Esophagus muscularis mucosa (tissue), 4 donors: ENCODE results near the gene HIPK4. TPM values are rescaled to one million over a fixed set of nuclear protein-coding genes. Genes with fewer than 3 reads are reported as not detected.
"Not testable (repeated sequence)": the region's sequence is repeated elsewhere in the genome, so short reads cannot be mapped to it uniquely, and the experiment has no call there.

ENCODE experiments used
- DNase-seq: peaks from one replicate; pipeline ENCODE4 v3.0.0-alpha.2; 2017; ENCODE audit errors: extremely low spot score
- H3K27ac ChIP-seq, 4 donors: fragments of 200-600 bp; sonication (generic); replicated peaks in 1 of 4; 1 replicate in 3 of 4; 2 replicates in 1 of 4; pipeline ENCODE4 v1.5.1; 2016 to 2019; ENCODE audit warnings: mild to moderate bottlenecking in 1 of 4
- H3K27me3 ChIP-seq, 4 donors: fragments of 200-600 bp; sonication (generic); one replicate each; pipeline versions ENCODE4 v1.5.1 to v1.6.0; 2016 to 2019
- H3K36me3 ChIP-seq, 4 donors: fragments of 200-600 bp; sonication (generic); one replicate each; pipeline ENCODE4 v1.5.1; 2016 to 2019
- H3K4me1 ChIP-seq, 4 donors: fragments of 200-600 bp; sonication (generic); one replicate each; pipeline ENCODE4 v1.5.1; 2016 to 2019
- H3K4me3 ChIP-seq, 4 donors: fragments of 200-600 bp; sonication (generic); 1 replicate in 2 of 4; 2 replicates in 2 of 4; pipeline ENCODE4 v1.5.1; 2016 to 2019; ENCODE audit warnings: mild to moderate bottlenecking in 4 of 4, moderate library complexity in 1 of 4
- H3K9me3 ChIP-seq, 4 donors: fragments of 200-600 bp; sonication (generic); 1 replicate in 3 of 4; 2 replicates in 1 of 4; pipeline ENCODE4 v1.5.1; 2016 to 2019
- CTCF ChIP-seq, 3 experiments: fragments of 200-600 bp in 2 of 3; fragments of 450-650 bp in 1 of 3; sonication (generic) in 2 of 3; IDR thresholded peaks; one replicate each; pipeline ENCODE4 v1.5.1; 2017 to 2019; ENCODE audit warnings: antibody characterized with exemption in 3 of 3, mild to moderate bottlenecking in 2 of 3, moderate library complexity in 1 of 3
- EP300 ChIP-seq: sonication (generic); formaldehyde crosslinking; IDR thresholded peaks from one replicate; pipeline ENCODE4 v1.6.1; 2017; ENCODE audit warnings: antibody characterized with exemption
- POLR2A ChIP-seq: fragments of 450-650 bp; IDR thresholded peaks from one replicate; pipeline ENCODE4 v1.6.1; 2017; ENCODE audit warnings: antibody characterized with exemption, moderate library complexity, mild to moderate bottlenecking, low read depth
- POLR2AphosphoS5 ChIP-seq, 2 donors: sonication (generic); formaldehyde crosslinking; IDR thresholded peaks; one replicate each; pipeline ENCODE4 v1.6.1; 2017; ENCODE audit warnings: antibody characterized with exemption in 2 of 2
- WGBS: methylation state at CpG from one replicate; pipeline ENCODE4 v1.1.5; 2018; 5-methylcytosine and 5-hydroxymethylcytosine counted together
- intact Hi-C: fragments of 100-400 bp; cut with DNase I; formaldehyde crosslinking; loops from one replicate; pipeline ENCODE4 v1.15.1; 2023
- total RNA-seq, 4 donors: library from RNA; depleted of rRNA; stranded (reverse); fragments of >200 nt; gene quantifications; one replicate each; pipeline versions ENCODE4 v1.1.0 to v1.2.1, GENCODE V29; 2016

HIPK4 gene
- total RNA-seq, 4 donors from 2014 or later = under 0.01 to 0.63 (median 0.42) TPM

- DNase-seq = no peak
- H3K9me3 ChIP-seq = no peaks in the 10 kb centered on the region
- intact Hi-C loops = no loop called here
- no peaks in the 10 kb centered on the region for H3K27me3 ChIP-seq
- peak overlapping the region; percentile 60 to 73 (median 68) for H3K27ac ChIP-seq
- H3K36me3 ChIP-seq = no peaks in the 10 kb centered on the region
- TF ChIP-seq EP300 = no peak
- no peak for TF ChIP-seq CTCF (IDR thresholded peaks at IDR 0.05)
- TF ChIP-seq POLR2AphosphoS5 (IDR thresholded peaks at IDR 0.05) = no peak
- WGBS = 77% methylated on average over 8 of the region's 8 CpGs
- H3K4me1 ChIP-seq = peaks cover 39 to 50% (median 43%) of the 10 kb centered on the region in 4 donors
- no peak overlapping the region for H3K4me3 ChIP-seq
These were observed 22.0 kb upstream of the HIPK4 start for GRCh38 chr19:40411958-40412499.

- Histone ChIP-seq H3K36me3 (no peaks in the 10 kb centered on the region), H3K27me3 (no peaks in the 10 kb centered on the region), H3K9me3 (no peaks in the 10 kb centered on the region), H3K4me1 (peaks cover 35 to 42% (median 38%) of the 10 kb centered on the region in 4 donors), H3K4me3 (no peak overlapping the region), H3K27ac (peak overlapping the region; percentile 60 to 73 (median 68))
- intact Hi-C loops = no loop called here
- TF ChIP-seq EP300 (no peak), POLR2A (no peak), CTCF (IDR thresholded peaks at IDR 0.05) (no peak), POLR2AphosphoS5 (IDR thresholded peaks at IDR 0.05) (peak; percentile 68 to 76)
- DNase-seq = no peak
- 48% methylated on average over 13 of the region's 16 CpGs for WGBS
These were observed 21.3 kb upstream of the HIPK4 start for GRCh38 chr19:40411125-40411842.

GRCh38 chr19:40410030-40410389 lies 20.0 kb upstream of the HIPK4 start:
- H3K27me3 ChIP-seq = no peaks in the 10 kb centered on the region
- no peaks in the 10 kb centered on the region for H3K9me3 ChIP-seq
- H3K4me3 ChIP-seq = no peak overlapping the region
- no peak for DNase-seq
- no peaks in the 10 kb centered on the region for H3K36me3 ChIP-seq
- H3K27ac ChIP-seq = peak overlapping the region in 1 of 4 donors; percentile 69
- intact Hi-C loops = no loop called here
- H3K4me1 ChIP-seq = peaks cover 35 to 41% (median 37%) of the 10 kb centered on the region in 4 donors
- 100% methylated on average over 1 of the region's 9 CpGs for WGBS
- TF ChIP-seq POLR2AphosphoS5 (IDR thresholded peaks at IDR 0.05) (no peak), CTCF (IDR thresholded peaks at IDR 0.05) (no peak), POLR2A (no peak)

- H3K9me3 ChIP-seq, DNase-seq, H3K27ac ChIP-seq, intact Hi-C loops, H3K4me3 ChIP-seq, H3K36me3 ChIP-seq, H3K27me3 ChIP-seq: not testable (repeated sequence)
- H3K4me1 ChIP-seq = peaks cover 40 to 48% (median 42%) of the 10 kb centered on the region in 4 donors
- WGBS = 94% methylated on average over 8 of the region's 8 CpGs
These were observed 18.6 kb upstream of the HIPK4 start for GRCh38 chr19:40408598-40408925.

GRCh38 chr19:40407714-40408597 lies 18.0 kb upstream of the HIPK4 start:
- Histone ChIP-seq H3K27me3 (no peaks in the 10 kb centered on the region), H3K4me3 (no peak overlapping the region), H3K9me3 (no peaks in the 10 kb centered on the region), H3K36me3 (no peaks in the 10 kb centered on the region), H3K27ac (no peak overlapping the region), H3K4me1 (peaks cover 38 to 49% (median 44%) of the 10 kb centered on the region in 4 donors)
- intact Hi-C loops = no loop called here
- no peak for DNase-seq
- 73% methylated on average over 20 of the region's 22 CpGs for WGBS
- TF ChIP-seq POLR2AphosphoS5 (IDR thresholded peaks at IDR 0.05) (no peak), EP300 (no peak), POLR2A (no peak), CTCF (IDR thresholded peaks at IDR 0.05) (no peak)
